Measurements from ENCODE around the gene NPTN. TPM values are rescaled to one million over a fixed set of nuclear protein-coding genes. Genes with fewer than 3 reads are reported as not detected.
A peak's percentile ranks its signal among the peaks of the same experiment; 100 is the strongest.

NPTN gene
- polyA plus RNA-seq, 1 donor (not counting 4 experiments of a cell fraction or from before 2014, with no cell fraction given) = 223 TPM

DNA sequence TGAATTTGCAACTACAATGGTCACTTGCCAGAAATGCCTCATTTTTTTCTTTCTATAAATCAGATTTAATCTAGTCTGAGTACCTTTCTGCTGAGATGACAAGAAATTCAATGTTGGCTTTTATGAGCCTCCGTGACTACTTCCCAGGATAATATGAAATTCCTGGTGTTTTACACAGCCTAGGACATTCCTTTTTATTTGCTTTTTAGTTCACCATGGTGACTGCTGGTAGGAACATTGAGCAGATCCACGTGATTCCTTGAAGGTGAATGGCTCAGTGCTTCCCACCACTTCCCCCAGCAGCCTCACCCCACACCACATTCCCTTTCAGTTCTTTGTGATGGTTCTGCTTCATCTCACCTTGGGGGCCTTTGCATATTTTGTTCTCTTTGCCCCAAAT, 4.3 kb upstream of the NPTN start:
- Histone ChIP-seq H3K4me3 (ENCODE audit: control insufficient read depth in 2 of 3, extremely low read depth in 1 of 3, insufficient read depth in 2 of 3, low read depth in 1 of 3, low read length in 3 of 3) (no peak overlapping the region), H3K36me3 (ENCODE audit: control insufficient read depth in 2 of 2, extremely low read depth in 1 of 2, insufficient read depth in 2 of 2, low read length in 2 of 2) (no peaks in the 10 kb centered on the region), H3K79me2 (ENCODE audit: control insufficient read depth, insufficient read depth, low read length) (peaks cover 3% of the 10 kb centered on the region), H3K9me3 (ENCODE audit: control insufficient read depth, low read depth, low read length) (peaks cover 9% of the 10 kb centered on the region), H3K27ac (ENCODE audit: control insufficient read depth, insufficient read depth, low read length) (peak overlapping the region; percentile 23), H2AFZ (ENCODE audit: control insufficient read depth, low read length) (no peak overlapping the region), H3K9me1 (ENCODE audit: control insufficient read depth, extremely low read depth, insufficient read depth, low read length) (no peaks in the 10 kb centered on the region), H3K4me2 (ENCODE audit: control insufficient read depth, extremely low read depth, insufficient read depth, low read depth, low read length) (no peak overlapping the region), H4K20me1 (ENCODE audit: control insufficient read depth, extremely low read depth, insufficient read depth, low read length) (no peaks in the 10 kb centered on the region), H3K27me3 (ENCODE audit: control insufficient read depth, extremely low read depth, insufficient read depth, low read length) (no peaks in the 10 kb centered on the region), H3K9ac (ENCODE audit: control insufficient read depth, extremely low read depth, insufficient read depth, low read length) (no peak overlapping the region), H3K4me1 (ENCODE audit: control insufficient read depth, extremely low read depth, insufficient read depth, low read length) (peaks cover 34% of the 10 kb centered on the region)
- dilution Hi-C loops (cut with MboI; ENCODE audit: extremely low pct_ligation_motif_present, low sequenced_read_pairs) = no loop called here
- FAIRE-seq (no peak), DNase-seq (ENCODE audit: low read depth, low spot score) (no peak)
- no peak for TF ChIP-seq EZH2 (IDR thresholded peaks at IDR 0.05; ENCODE audit: low read length)
- TF ChIP-seq, protein P1, sequence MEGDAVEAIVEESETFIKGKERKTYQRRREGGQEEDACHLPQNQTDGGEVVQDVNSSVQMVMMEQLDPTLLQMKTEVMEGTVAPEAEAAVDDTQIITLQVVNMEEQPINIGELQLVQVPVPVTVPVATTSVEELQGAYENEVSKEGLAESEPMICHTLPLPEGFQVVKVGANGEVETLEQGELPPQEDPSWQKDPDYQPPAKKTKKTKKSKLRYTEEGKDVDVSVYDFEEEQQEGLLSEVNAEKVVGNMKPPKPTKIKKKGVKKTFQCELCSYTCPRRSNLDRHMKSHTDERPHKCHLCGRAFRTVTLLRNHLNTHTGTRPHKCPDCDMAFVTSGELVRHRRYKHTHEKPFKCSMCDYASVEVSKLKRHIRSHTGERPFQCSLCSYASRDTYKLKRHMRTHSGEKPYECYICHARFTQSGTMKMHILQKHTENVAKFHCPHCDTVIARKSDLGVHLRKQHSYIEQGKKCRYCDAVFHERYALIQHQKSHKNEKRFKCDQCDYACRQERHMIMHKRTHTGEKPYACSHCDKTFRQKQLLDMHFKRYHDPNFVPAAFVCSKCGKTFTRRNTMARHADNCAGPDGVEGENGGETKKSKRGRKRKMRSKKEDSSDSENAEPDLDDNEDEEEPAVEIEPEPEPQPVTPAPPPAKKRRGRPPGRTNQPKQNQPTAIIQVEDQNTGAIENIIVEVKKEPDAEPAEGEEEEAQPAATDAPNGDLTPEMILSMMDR (optimal IDR thresholded peaks at IDR 0.05 in 1 of 3, IDR thresholded peaks at IDR 0.05 in 1 of 3, conservative IDR thresholded peaks at IDR 0.05 in 1 of 3; ENCODE audit: extremely low read depth in 1 of 3, insufficient read depth in 2 of 3, low read length in 3 of 3) = no peak

DNA sequence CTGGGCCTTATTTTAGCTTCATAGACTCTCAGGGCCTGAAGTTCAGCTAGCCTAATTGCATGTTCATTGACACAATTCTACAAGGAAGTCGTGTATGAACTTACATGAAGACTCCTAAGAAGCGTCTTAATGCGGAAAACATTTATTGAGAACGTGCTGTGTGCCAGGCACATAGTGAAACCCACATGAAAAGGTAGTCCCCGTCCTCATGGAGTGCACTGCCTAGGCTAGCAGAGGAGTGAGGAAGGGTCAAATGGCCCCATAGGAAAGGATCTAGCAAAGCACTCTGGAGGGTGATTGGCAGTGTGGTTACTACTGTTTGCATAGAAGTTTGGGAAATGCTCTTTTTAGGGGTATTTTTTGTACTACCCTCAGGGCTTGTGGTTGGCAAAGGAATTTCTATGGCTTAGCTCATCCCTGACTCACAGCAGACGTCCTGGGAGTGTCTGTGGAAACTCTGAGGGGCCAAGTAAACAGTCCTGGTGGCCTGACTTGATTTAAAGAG, 854 bp upstream of the NPTN start:
- Histone ChIP-seq H3K9me1 (ENCODE audit: control insufficient read depth, extremely low read depth, insufficient read depth, low read length) (no peaks in the 10 kb centered on the region), H3K79me2 (ENCODE audit: control insufficient read depth, insufficient read depth, low read length) (peaks cover 38% of the 10 kb centered on the region), H4K20me1 (ENCODE audit: control insufficient read depth, extremely low read depth, insufficient read depth, low read length) (peaks cover 7% of the 10 kb centered on the region), H3K9ac (ENCODE audit: control insufficient read depth, extremely low read depth, insufficient read depth, low read length) (peak overlapping the region; percentile 96), H3K27ac (ENCODE audit: control insufficient read depth, insufficient read depth, low read length) (peak overlapping the region; percentile 98), H3K4me1 (ENCODE audit: control insufficient read depth, extremely low read depth, insufficient read depth, low read length) (peaks cover 55% of the 10 kb centered on the region), H2AFZ (ENCODE audit: control insufficient read depth, low read length) (peak overlapping the region; percentile 56), H3K4me2 (ENCODE audit: control insufficient read depth, extremely low read depth, insufficient read depth, low read depth, low read length) (peak overlapping the region; percentile 100), H3K36me3 (ENCODE audit: control insufficient read depth in 2 of 2, extremely low read depth in 1 of 2, insufficient read depth in 2 of 2, low read length in 2 of 2) (no peaks in the 10 kb centered on the region), H3K4me3 (ENCODE audit: control insufficient read depth in 2 of 3, extremely low read depth in 1 of 3, insufficient read depth in 2 of 3, low read depth in 1 of 3, low read length in 3 of 3) (peak overlapping the region; percentile 28 to 79 (median 67)), H3K9me3 (ENCODE audit: control insufficient read depth, low read depth, low read length) (no peaks in the 10 kb centered on the region), H3K27me3 (ENCODE audit: control insufficient read depth, extremely low read depth, insufficient read depth, low read length) (no peaks in the 10 kb centered on the region)
- FAIRE-seq = peak; percentile 91
- no peak for TF ChIP-seq EZH2 (IDR thresholded peaks at IDR 0.05; ENCODE audit: low read length)
- TF ChIP-seq, protein P1 (optimal IDR thresholded peaks at IDR 0.05 in 1 of 3, IDR thresholded peaks at IDR 0.05 in 1 of 3, conservative IDR thresholded peaks at IDR 0.05 in 1 of 3; ENCODE audit: extremely low read depth in 1 of 3, insufficient read depth in 2 of 3, low read length in 3 of 3) = no peak
- no peak for DNase-seq (ENCODE audit: low read depth, low spot score)
- dilution Hi-C loops (cut with MboI; ENCODE audit: extremely low pct_ligation_motif_present, low sequenced_read_pairs) = no loop called here

Data from keratinocyte (primary cell).